SKM-1 treated with dmso at 0.1 percent for 144 hours (cell line): ENCODE measurements around the gene GALNT14.

Source experiments
- DNase-seq: peaks from one replicate; lab custom pipeline; 2025; ENCODE audit not compliant: unreplicated experiment; lab: John Stamatoyannopoulos, UW

Gene GALNT14

DNA sequence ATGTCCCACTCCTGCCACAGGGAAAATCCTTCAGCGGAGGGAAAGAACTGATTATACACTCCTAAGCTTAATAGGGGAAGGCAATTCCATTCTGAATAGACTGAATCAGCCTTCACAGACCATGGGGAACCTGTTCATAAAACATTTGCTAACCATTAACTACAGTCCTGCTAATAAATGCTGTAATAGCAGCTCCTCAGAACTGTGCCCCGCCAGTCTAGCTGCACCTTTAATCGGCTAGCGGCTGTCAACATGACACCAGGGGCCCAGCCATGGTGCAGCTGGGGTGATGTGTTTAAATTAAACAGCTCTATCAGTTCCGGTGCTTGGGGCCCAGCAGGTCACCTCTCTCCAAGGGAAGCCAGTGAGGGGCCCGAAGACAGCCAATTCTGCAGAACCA lies 77.8 kb downstream of the GALNT14 start:
- DNase-seq = no peak

DNA sequence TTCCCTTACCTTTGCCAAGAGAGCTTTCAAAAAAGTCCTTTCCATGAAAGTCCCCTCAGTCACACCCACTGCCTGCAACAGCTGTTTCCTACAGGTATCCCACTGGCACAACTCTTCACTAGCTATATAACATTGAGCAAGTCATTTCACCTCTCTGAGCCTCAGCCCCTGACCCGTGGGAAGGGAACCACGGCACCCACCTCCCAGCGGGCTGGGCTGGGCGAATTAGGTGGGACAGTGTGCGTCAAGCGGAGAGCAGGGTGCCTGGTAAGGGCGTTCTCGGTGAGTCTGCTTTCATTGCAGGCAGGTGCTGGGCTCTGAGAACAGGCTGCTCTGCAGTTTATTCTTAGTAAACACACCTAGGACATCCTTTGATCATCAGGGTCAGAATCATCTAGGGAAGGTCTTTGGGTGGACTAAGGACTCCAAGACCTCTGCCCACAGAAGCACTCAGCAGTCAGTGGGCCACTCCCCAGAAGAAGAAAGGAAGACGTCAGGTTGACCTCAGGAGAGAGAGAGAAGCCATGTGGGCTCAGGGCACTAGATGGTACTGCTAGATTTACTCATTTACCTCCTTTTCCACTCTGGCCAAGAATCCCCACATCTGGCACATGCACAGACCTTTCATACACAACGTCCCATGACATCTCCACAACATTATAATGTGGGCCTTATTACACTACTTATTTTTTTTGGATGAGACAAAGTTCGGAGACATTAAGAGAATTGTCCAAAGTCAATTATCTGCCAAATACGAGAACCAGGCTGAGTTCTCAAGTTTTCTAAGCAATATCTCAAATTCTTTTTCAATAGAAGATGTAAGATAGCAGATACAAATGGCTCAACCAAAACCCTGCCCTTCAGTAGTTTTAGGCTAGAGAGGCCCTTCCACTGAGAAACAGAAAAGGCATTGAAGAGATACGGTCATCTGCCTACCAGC lies 79.9 kb downstream of the GALNT14 start:
- no peak for DNase-seq

DNA sequence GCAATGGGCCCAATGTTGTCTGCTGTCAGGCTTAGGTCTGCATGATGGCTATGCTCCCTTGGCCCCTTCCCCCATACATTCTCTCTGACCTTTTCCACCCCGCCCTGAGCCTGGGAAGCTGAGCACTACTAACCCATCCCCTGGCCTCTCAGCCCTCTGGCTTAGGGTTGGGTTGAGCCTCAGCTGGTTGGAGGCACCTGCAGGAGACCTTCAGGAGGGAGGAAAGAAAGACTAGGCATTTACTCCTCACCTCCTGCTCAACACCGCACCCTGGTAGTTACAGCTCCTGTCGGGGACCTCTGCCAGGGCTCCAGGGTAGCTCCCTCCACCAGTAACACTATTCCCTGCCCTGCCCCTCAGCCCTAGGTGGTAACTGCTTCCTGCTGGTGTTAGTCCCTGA lies 80.5 kb downstream of the GALNT14 start:
- DNase-seq = no peak

DNA sequence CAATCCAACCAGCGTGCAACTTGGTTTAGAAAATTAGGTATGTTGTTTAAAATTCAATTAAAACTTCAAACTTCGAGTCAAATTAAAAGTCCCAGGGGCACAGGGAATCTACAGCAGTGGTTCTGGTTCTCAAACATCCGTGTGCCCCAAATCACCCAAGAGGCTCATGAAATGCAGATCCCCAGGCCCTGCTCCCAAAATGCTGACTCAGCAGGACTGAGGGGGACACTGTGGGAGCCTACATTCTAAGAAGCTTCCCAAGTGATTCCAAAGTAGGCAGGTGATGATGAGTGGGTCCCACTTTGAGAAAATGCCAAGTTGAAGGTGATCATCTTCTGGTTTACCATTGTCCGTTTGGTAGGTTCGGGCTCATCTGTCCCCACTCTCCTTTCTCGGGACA lies 82.3 kb downstream of the GALNT14 start:
- no peak for DNase-seq

DNA sequence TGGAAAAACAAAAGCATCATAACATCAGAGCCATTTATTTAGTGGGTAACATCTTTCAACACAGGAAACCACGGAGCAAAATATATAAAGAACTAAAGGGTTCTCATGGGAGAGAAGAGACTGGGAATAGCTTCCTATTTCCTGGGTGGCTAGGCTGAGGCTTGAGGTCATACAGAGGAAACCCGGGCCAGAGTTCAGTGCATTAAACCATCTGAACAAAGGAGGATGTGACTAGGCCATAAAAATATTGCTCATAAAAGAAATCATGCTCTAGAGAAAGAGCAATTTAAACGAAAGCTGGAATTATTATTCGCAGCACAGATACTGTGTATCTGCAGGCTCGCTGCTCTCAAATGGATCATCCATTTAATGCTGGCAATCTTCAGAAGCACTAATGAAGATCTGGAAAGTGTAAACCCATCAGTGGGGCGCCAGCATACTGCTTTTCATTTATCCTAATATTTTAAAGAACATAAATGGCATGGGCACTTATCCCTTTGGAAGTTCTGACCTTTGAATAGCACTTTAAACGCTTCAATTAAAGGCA lies 83.3 kb downstream of the GALNT14 start:
- DNase-seq = no peak

DNA sequence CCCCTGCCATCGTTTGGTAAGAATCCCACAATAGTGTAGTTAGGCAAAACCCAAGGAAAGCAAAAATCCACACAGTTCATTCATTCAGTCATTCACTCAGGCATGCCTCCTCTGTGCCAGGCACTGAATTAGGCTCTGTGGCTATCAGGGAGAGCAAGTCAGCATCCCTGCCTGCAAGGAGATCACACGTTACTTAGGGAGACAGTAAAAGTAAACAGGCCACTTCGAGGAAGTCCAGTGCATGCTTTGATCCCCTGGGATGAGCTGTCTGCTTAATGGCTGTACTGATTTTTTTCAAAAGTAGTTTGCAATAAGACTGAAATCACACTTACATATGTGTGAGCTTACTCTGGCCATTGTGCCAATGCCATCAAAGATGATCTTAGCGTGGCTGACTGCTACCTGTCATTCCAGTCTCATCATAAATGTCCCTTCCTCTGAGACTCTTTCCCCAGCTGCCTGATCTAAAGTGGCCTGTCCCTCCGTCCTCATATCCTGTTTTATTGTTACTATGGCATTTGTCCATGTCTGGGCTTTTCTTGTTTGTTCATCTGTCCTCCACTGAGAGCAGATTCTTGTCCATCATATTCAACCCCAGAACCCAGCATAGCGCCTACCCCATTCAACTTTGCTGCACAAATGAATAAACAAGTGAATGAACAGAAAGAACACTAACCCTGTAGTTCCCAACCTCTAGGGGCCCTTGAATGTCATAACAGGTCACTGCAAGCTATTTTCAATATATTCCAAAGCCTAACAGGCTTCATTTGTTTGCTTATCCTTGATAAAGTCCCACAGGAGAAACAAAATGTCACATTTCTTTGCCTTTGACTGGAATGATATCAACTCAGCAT lies 84.1 kb downstream of the GALNT14 start:
- no peak for DNase-seq

DNA sequence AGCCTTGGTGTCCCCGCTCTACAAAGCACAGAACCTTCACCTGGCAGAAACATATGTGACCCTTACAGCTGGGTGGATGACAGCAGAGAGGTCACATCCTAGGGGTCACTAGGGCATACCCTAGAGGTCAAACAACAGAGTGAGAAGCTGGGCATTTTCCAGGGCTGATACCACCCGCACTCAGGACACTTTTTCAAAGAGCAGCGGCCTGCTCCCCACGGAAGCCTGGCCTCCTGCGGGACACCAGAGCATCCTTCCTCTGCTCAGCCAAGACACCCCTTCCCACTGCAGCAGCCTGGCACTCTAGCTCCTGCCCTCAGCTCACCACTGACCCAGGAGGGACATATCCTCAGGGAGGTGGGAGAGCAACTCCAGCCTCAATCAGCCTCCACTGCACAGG lies 86.0 kb downstream of the GALNT14 start:
- DNase-seq = no peak

DNA sequence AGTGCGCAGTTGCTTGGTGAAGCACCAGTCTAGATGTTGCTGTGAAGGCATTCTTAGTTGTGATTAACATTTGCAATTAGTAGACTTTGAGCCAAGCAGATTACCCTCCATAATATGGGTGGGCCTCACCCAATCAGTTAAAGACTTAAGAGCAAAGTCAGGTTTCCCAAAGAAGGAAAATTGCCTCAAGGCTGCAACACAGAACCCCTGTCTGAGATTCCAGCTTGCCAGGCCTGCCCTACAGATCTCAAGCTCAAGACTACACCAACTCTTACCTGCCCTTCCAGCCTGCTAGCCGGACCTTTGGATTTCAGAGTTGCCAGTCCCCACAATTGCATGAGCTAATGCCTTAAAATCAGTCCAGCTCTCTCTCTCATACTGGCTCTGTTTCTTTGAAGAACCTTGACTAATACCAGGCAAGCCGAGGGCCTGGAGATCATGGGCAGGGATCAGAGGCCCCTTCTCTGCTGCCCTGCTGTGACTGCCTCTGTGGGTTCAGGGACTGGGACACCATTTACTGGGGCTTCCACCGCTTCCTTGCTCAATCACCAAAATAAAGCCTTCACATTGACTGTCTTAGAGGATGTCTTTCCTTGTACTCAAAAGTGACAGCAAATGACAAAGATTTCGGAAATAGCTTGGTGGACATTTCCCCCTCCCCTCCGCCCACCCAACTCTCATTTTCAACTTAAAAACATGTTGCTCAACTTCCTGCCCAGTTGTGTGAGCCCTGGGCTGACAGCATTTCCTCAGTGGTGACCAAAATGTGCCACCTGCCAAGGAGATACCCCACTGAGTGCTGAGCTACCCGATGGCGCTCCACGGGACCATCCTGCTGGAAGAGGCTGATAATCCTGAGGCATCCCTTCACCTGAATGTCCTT lies 86.7 kb downstream of the GALNT14 start:
- no peak for DNase-seq

DNA sequence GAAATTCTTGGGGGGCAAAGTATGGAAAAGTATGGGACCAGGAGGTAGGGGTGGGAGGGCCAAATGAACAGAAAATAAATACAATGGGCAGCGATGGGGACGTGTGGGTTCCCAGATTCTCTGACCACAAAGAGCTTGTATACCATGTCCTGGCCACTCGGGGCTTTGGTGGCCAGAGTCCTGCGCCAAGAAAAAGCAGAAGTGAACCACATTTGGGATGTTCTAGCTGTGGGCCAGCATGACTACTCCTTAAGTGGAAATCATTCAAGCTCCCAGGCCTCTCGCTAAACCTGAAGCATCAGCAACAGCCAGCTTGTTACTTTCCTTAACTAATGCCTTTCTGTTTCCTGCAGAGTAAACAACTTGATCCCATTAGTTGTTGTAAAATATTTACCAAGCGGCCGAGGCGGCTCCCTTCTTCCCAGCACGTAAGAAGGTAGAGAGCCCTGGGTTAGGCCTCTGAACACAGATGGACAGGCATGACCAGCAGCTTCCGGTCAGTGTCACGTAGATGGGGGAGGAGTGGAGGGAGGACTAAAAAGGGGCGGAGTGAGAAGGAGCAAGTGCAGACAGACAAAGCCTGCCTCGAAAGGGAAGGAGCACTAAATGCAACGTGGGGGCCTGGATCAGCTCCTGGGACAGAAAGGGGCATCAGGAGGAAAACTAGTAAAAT lies 88.2 kb downstream of the GALNT14 start:
- DNase-seq = no peak

DNA sequence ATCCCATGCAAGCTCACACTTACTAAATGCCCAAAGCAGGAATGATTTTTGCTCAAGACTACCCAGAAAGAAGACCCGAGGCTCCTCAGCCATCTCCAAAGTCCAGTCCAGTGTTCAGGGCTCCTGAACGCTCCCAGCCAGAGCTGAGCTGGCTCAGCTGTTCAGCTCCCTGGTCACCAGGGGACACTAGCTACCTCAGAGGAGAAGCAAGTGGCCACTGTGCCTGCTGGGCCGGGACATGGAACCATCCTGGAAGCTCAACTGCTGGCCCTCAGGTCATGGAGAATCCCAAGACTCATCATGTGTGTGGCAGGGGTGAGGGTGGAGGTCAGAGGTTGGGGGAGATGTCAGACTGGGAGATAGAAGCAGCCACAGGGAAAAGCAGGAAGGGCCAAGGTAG lies 89.0 kb downstream of the GALNT14 start:
- no peak for DNase-seq

DNA sequence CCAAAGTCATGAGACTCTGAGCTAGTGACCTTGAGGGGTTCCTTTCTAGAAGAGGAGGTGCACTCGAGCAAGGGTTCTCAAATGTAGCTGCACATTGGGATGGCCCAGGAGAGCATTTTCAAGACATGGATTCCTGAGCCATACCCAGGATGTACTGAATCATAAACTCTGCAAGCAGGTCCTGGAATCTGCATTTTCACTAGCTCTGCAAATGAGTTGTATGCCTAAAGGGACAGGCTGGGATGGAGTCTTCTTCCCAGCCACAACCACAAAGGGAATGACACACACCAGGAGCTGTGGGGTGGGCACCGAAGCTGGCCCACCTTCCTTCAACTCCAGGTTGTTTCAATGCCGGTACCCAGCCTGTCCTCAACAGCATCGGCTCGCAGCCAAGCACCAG lies 90.6 kb downstream of the GALNT14 start:
- DNase-seq = no peak

DNA sequence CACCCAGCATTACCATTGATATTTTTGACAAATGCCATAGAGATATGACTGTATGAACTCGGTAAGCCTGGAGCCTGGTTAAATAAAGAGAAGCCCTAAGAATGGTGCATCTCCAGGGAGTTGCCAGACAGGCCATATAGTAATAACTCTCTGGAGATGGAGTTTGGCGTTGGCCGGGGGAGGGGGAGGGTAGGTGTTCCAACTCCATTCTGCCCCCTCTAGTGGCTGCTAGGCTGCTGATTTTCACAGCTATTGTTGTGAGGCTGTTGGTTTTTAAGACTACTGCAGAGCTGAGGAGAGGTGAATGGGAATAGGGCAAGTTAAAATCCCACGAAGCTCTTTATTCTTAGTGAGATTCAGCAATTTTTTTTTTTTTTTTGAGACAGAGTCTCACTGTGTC lies 99.9 kb downstream of the GALNT14 start:
- no peak for DNase-seq

DNA sequence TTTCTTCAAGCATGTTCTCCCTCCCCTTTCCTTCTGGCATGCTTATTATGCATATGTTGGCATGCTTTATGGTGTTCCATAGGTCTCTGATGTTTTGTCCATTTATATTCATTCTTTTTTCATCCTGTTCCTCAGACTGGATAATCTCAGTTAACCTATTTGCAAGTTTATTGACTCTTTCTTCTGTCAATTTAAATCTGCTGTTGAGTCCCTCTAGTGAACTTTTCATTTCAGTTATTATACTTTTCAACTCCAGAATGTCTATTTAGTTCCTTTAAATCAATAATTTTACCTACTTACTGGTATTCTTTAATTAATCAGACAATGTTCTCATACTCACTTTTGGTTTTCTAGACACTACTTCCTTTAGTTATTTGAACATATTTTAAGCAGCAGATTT lies 101.2 kb downstream of the GALNT14 start:
- DNase-seq = no peak

DNA sequence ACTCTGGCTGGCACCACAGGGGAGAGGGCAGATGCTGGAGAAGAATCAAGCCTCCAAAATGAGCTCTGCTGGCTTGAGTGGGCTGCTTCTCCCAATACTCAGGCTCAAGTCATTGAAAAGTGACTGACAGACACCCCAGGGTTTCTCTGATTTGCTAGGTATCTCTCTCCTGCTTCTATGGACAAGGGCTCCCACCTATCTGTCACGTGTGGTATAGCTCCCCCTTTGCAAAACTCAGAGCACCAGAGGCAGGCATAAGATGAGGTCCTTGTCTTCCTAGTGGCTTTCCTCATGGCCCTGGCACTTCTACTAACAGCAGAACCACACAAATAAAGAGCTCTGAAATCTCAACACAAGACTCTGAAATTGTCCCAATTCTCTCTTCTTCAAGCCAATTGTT lies 105.2 kb downstream of the GALNT14 start:
- DNase-seq = no peak

DNA sequence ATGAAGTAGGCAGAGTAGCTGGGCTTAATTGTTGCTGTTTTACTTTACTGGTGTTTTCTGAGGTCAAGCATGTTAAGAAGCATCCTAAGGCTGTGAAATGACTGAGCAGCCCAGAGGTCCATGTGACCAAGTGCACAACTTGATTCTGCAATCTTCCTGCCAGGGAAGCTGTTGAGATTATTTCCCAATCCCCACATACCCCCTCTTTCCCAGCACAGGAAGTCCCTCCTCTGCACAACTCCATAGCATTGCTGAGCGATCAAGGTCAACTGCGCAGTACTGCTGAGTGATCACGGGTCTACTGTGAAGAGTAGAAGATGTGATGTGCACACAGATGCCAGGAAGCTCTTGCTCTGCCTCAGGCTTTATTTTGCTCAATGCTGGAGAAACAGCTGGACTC lies 105.8 kb downstream of the GALNT14 start:
- peak; percentile 81 for DNase-seq

DNA sequence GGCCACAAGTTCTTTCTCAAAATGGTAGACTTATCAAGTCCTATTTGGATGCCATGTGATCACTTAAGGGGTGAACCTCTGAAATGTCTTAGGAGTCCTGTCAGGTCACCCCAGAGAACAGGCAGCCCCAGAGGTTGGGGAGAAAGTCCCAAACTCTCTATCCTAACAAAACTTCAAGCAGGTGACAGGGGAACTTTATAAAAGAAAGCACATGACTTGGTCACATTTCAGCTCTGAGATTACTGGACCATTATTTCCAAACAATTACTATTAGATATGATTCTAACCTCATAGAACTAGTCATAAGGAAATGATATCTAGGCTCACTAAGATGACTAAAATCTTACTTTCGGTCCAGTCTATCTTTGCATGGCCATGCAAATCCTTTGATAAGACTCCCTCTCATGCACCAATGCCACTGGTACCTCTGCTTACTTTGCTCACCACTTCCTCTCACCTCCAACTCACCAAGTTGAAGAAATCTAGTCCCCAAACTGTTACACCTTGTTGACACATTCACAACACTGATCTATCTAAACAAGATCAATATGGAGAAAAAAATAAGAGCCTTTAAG lies 107.0 kb downstream of the GALNT14 start:
- no peak for DNase-seq

DNA sequence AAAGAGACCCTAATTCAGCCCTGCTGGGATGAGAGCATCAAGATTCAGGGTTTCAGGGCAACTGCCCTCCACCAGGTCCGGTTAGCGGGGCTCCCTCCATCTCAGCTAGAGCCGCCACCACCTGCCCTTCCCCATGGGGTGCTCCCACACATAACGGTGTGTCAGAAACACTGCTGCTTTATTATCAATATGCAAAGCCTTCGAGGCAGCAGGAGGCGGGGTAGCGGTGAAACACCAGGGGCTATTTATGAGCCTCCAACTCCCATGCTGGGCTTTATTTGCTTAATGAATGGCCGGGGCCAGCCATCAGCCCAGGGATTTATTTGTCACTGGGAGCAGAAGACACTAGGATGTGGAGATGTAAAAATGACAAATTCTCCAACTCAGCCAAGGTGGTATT lies 109.8 kb downstream of the GALNT14 start:
- DNase-seq = no peak

DNA sequence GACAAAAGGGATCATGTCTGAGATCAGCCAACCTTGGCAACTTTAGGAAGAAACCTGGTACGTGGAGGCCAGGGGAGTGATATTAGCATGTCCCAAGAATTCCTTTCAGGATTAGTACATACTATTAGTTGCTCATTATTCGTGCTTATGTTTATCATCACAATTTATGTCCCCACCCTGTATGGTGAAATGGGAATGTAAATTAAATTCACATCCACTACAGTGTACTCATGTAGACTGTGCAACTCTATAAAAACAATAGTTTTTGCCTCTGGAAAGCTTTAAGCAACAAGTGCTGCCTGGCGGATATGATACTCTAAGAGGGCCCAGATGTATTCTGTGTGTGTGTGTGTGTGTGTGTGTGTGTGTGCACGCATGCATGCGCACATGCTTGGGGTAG lies 110.7 kb downstream of the GALNT14 start:
- DNase-seq = no peak

DNA sequence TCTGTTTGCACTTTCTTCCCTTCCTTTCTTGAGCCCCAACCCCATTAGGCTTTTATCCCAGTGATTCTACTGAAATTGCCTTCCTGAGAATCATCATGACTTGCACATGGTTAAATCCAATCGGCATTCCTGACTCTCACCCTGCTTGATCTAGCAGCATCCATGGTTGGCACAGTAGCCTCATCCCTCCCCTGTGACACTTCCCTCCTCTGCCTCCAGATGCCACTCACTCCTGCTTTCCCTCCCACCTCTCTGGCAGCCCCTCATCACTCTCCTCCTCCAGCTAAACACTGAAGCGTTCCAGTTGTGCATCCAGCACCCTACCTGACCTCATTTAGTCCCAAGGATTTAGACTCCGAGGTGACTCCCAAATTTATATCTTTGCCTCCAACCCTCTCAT lies 114.7 kb downstream of the GALNT14 start:
- DNase-seq = no peak

DNA sequence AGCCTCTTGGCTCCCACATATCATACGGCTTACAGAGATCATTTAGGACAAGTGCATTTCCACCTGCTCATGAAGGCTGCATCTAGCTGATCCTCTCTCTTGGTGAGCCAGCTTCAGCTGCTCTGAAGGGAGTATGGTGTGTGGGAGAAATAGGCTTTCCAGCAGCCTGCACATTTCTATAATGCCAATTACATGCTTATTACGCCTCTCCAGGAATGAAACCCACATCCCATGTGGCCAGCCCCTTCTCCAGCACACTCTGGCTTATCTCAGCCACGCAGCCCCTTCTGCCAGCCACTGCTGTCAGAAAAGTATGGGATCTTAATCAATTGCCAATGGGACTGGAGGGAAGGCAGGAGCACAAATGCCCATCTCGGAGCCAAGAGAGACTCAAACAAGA lies 117.5 kb downstream of the GALNT14 start:
- DNase-seq = no peak
